Measurements from ENCODE around the gene PLXDC1.

PLXDC1 gene

GRCh38 chr17:39151150-39151942 lies at the start of gene PLXDC1:
PLXDC1 (minus strand) TSS chr17:39151637; CDS start chr17:39151437, 200 bp downstream.
- DNase-seq (ENCODE audit: low spot score): peak; percentile 78

GRCh38 chr17:39200957-39201510 lies 49.6 kb upstream of the PLXDC1 start:
- DNase-seq (ENCODE audit: low spot score): no peak

GRCh38 chr17:39200070-39200879 lies 48.8 kb upstream of the PLXDC1 start, which contains the start of gene RPL19:
RPL19 (plus strand) TSS chr17:39200283; CDS start chr17:39200345, 62 bp downstream.
- peak; percentile 91 for DNase-seq (ENCODE audit: low spot score)

GRCh38 chr17:39199820-39200069 lies 48.3 kb upstream of the PLXDC1 start:
- peak; percentile 94 for DNase-seq (ENCODE audit: low spot score)

GRCh38 chr17:39198186-39198566 lies 46.7 kb upstream of the PLXDC1 start:
- DNase-seq (ENCODE audit: low spot score): no peak

GRCh38 chr17:39197380-39198185 lies 46.1 kb upstream of the PLXDC1 start, which contains the start of gene CACNB1:
CACNB1 (minus strand) TSS chr17:39197669; CDS start chr17:39197495, 174 bp downstream.
- peak; percentile 95 for DNase-seq (ENCODE audit: low spot score)

- DNase-seq (ENCODE audit: low spot score): peak; percentile 63
Observed at GRCh38 chr17:39196808-39197291, 45.4 kb upstream of the PLXDC1 start.

GRCh38 chr17:39196241-39196807 lies 44.9 kb upstream of the PLXDC1 start:
- DNase-seq (ENCODE audit: low spot score): no peak

GRCh38 chr17:39195568-39196160 lies 44.2 kb upstream of the PLXDC1 start:
- no peak for DNase-seq (ENCODE audit: low spot score)

GRCh38 chr17:39194985-39195524 lies 43.6 kb upstream of the PLXDC1 start:
- DNase-seq (ENCODE audit: low spot score): peak; percentile 73

- DNase-seq (ENCODE audit: low spot score): peak; percentile 86
Observed at GRCh38 chr17:39194089-39194984, 42.9 kb upstream of the PLXDC1 start.

- DNase-seq (ENCODE audit: low spot score): no peak
Observed at GRCh38 chr17:39193346-39193745, 41.9 kb upstream of the PLXDC1 start.

- DNase-seq (ENCODE audit: low spot score): no peak
Observed at GRCh38 chr17:39192901-39193300, 41.5 kb upstream of the PLXDC1 start.

GRCh38 chr17:39191750-39192510 lies 40.5 kb upstream of the PLXDC1 start:
- DNase-seq (ENCODE audit: low spot score): no peak

- no peak for DNase-seq (ENCODE audit: low spot score)
Observed at GRCh38 chr17:39187152-39187830, 35.9 kb upstream of the PLXDC1 start.

GRCh38 chr17:39186481-39187002 lies 35.1 kb upstream of the PLXDC1 start:
- no peak for DNase-seq (ENCODE audit: low spot score)

- no peak for DNase-seq (ENCODE audit: low spot score)
Observed at GRCh38 chr17:39183720-39184119, 32.3 kb upstream of the PLXDC1 start.

GRCh38 chr17:39183045-39183444 lies 31.6 kb upstream of the PLXDC1 start:
- no peak for DNase-seq (ENCODE audit: low spot score)

All from ecto neural progenitor cell (in vitro differentiated cells).